ENCODE data around the gene SPDYE17.
"Not testable (repeated sequence)": the region's sequence is repeated elsewhere in the genome, so short reads cannot be mapped to it uniquely, and the experiment has no call there.

The SPDYE17 gene

GRCh38 chr7:76983333-76983732 is 48.8 kb downstream of the SPDYE17 start:
- DNase-seq (ENCODE audit: low read depth in 1 of 2, low spot score in 1 of 2); H3K27me3 ChIP-seq (ENCODE audit: insufficient read depth, poor library complexity, severe bottlenecking); H3K27ac ChIP-seq (replicated peaks); H3K4me3 ChIP-seq (replicated peaks; ENCODE audit: insufficient read depth, low read length): not testable (repeated sequence)

GRCh38 chr7:76982501-76982900 is 49.7 kb downstream of the SPDYE17 start:
- H3K27me3 ChIP-seq (ENCODE audit: insufficient read depth, poor library complexity, severe bottlenecking); H3K27ac ChIP-seq (replicated peaks); H3K4me3 ChIP-seq (replicated peaks; ENCODE audit: insufficient read depth, low read length); DNase-seq (ENCODE audit: low read depth in 1 of 2, low spot score in 1 of 2): not testable (repeated sequence)

- not testable (repeated sequence) for H3K4me3 ChIP-seq (replicated peaks; ENCODE audit: insufficient read depth, low read length); DNase-seq (ENCODE audit: low read depth in 1 of 2, low spot score in 1 of 2); H3K27ac ChIP-seq (replicated peaks); H3K27me3 ChIP-seq (ENCODE audit: insufficient read depth, poor library complexity, severe bottlenecking)
Measured at GRCh38 chr7:76981187-76981970, 50.8 kb downstream of the SPDYE17 start.

GRCh38 chr7:76980576-76980975 is 51.6 kb downstream of the SPDYE17 start:
- not testable (repeated sequence) for H3K27ac ChIP-seq (replicated peaks); H3K27me3 ChIP-seq (ENCODE audit: insufficient read depth, poor library complexity, severe bottlenecking); H3K4me3 ChIP-seq (replicated peaks; ENCODE audit: insufficient read depth, low read length); DNase-seq (ENCODE audit: low read depth in 1 of 2, low spot score in 1 of 2)

- not testable (repeated sequence) for H3K4me3 ChIP-seq (replicated peaks; ENCODE audit: insufficient read depth, low read length); H3K27me3 ChIP-seq (ENCODE audit: insufficient read depth, poor library complexity, severe bottlenecking); DNase-seq (ENCODE audit: low read depth in 1 of 2, low spot score in 1 of 2); H3K27ac ChIP-seq (replicated peaks)
Measured at GRCh38 chr7:76977761-76978367, 54.3 kb downstream of the SPDYE17 start.

GRCh38 chr7:76974793-76975579 is 57.2 kb downstream of the SPDYE17 start:
- not testable (repeated sequence) for H3K4me3 ChIP-seq (replicated peaks; ENCODE audit: insufficient read depth, low read length); DNase-seq (ENCODE audit: low read depth in 1 of 2, low spot score in 1 of 2); H3K27me3 ChIP-seq (ENCODE audit: insufficient read depth, poor library complexity, severe bottlenecking); H3K27ac ChIP-seq (replicated peaks)

- DNase-seq (ENCODE audit: low read depth in 1 of 2, low spot score in 1 of 2); H3K27ac ChIP-seq (replicated peaks); H3K4me3 ChIP-seq (replicated peaks; ENCODE audit: insufficient read depth, low read length); H3K27me3 ChIP-seq (ENCODE audit: insufficient read depth, poor library complexity, severe bottlenecking): not testable (repeated sequence)
Measured at GRCh38 chr7:76974336-76974735, 57.8 kb downstream of the SPDYE17 start.

GRCh38 chr7:76972391-76972790 is 59.8 kb downstream of the SPDYE17 start:
- DNase-seq (ENCODE audit: low read depth in 1 of 2, low spot score in 1 of 2); H3K27ac ChIP-seq (replicated peaks); H3K4me3 ChIP-seq (replicated peaks; ENCODE audit: insufficient read depth, low read length); H3K27me3 ChIP-seq (ENCODE audit: insufficient read depth, poor library complexity, severe bottlenecking): not testable (repeated sequence)

Measured in HL-60 (cell line).